HG02870 (cell line): ENCODE measurements around the gene LMTK2.
A peak's percentile ranks its signal among the peaks of the same experiment; 100 is the strongest.

Source experiments
- ATAC-seq: cut with Tn5 transposase; IDR thresholded peaks from one replicate; pipeline ENCODE4 v1.9.1; 2021; ENCODE audit warnings: mild to moderate bottlenecking, moderate library complexity; ENCODE audit not compliant: unreplicated experiment

LMTK2 gene

DNA sequence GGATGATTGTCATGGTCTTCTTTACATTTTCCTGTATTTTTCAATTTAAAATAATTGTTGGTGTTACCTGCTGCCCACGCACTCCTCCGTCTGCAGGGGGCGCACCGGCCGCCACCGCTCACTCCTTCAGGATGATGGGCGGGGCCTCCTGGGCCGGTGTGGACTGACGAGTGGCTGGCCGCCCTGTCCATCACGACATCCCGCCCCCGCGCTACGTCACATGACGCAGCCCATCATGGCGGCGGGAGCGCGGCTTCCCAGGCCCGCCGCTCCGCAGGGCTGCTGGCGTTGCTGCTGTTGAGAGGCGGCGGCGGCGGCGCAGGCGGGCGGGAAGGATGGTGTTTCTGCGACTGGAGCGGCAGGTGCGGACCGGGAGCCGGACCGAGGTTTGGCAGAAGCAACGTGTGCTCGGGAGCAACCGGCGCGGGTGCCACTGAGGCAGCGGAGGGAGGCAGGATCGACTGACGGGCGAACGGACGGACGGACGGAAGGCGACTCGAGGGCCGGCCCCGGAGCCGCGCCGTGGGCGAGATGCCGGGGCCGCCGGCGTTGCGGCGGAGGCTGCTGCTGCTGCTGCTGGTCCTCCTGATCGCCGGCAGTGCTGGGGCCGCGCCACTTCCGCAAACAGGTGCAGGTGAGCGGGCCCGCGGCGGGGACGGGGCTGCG lies at the start of gene LMTK2:
LMTK2 (plus strand) TSS at position 216 of the 666 bp plus-strand sequence; CDS start at position 532, 316 bp downstream.
- peak; percentile 99 for ATAC-seq

DNA sequence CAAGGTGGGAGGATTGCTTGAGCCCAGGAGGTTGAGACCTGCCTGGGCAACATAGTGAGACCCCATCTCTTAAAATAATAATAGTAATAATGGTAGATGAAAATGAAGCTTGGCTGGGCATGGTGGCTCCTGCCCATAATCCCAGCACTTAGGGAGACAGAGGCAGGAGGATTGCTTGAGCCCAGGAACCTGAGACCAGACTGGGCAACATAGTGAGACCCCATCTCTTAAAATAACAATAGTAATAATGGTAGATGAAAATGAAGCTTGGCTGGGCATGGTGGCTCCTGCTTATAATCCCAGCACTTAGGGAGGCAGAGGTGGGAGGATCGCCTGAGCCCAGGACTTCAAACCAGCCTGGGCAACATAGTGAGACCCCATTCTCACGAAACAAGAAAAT lies 49.5 kb upstream of the LMTK2 start:
- ATAC-seq: no peak

DNA sequence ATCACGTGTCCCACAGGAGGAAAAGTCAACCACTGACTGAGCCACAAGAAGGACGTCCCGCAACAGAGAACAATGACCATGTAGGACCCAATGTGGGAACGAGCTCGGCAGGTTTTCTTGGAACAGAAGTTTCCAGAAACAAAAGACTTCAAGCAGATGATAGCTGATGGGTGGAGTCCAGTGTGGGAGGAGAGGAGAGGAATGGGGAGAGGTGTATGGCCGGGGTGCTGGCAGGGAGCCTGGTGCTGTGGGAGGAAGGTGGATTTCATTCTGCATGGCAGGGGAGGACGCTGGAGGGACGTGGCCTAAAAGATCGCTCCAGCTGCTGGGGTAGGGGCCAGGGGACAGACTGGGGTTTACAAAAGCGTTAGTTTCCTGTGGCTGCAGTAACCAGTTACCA lies 48.5 kb upstream of the LMTK2 start:
- no peak for ATAC-seq

DNA sequence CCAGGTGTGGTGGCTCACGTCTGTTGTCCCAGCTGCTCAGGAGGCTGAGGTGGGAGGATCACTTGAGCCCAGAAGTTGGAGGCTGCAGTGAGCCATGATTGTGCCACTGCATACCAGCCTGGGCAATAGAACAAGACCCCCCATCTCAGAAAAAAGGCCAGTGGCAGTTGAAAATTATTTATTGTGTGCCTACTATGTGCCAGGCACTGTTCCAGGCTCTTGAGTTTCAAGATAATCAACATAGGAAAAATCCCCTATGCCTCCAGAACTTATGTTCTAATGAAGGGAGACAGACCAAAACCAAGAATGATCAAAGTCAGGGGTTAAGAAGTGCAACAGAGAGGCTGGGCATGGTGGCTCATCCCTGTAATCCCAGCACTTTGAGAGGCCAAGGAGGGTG lies 42.4 kb upstream of the LMTK2 start:
- no peak for ATAC-seq

DNA sequence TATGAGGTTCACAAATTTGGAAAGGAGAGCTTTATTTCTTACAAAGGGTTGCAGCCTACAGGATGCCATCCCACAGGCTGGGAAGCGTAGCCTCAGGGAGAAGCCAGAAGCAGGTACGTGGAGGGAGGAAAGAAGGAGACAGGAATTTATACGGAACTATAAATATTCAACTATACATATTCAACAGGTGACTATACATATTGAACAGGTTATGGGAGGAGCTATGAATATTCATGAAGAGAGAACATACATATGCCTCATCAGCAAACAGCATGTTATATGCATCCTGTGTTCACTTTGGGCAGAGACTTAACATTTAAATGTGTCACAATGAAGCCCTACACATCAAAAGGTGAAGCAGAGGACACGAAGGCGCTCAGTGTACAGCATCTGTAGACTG lies 40.5 kb upstream of the LMTK2 start:
- no peak for ATAC-seq

DNA sequence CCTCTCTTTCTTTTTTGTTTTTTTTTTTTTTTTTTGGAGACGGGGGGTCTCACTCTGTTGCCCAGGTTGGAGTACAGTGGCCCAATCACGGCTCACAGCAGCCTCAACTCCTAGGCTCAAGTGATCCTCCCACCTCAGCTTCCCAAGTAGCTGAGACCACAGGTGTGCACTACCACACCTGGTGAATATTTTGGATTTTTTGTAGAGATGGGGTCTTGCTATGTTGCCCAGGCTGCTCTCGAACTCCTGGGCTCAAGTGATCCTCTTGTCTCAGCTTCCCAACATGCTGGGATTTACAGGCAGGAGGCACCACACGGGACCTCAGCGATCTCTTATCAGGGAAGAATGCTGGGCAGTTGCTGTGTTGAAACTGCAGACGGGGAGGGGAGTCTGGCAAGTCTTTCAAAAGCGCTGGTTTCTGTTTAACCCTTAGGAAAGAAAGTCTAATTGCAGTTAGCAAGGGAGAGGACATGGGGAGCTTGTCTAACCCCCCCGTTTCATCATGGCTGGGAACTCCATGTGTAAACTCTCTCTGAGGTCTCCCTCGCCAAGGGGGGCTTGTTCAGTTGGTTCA lies 39.6 kb upstream of the LMTK2 start:
- no peak for ATAC-seq

DNA sequence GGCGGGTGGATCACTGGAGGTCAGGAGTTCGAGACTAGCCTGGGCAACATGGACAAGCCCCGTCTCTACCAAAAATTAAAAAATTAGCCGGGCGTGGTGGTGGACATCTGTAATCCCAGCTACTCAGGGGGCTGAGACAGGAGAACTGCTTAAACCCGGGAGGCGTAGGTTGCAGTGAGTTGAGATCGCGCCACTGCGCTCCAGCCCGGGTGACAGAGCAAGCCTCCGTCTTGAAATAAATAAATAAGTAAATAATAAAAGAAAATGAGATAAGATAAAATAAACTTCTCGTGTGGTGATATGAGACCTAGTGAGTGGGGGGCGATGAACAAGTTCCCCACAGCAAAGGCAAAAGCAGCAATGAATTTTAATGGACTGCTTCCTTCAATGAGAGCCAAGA lies 33.6 kb upstream of the LMTK2 start:
- no peak for ATAC-seq

DNA sequence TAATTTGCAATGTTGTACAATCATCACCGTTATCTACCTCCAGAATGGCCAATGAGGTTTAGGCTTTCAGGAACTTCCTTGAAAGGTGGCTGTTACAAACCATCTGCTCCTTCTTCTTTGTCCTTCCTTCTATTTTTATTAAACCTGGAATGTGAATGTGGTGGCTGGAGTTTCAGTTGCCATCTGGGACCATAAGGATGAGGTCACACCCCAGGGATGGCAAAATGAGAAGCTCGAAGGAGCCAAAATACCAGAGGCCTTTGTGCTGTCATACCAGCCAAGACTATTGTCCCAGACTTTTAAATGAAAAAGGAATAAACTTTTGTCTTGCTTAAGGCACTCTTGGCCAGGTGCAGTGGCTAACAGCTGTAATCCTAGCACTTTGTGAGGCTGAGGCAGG lies 30.9 kb upstream of the LMTK2 start:
- no peak for ATAC-seq

DNA sequence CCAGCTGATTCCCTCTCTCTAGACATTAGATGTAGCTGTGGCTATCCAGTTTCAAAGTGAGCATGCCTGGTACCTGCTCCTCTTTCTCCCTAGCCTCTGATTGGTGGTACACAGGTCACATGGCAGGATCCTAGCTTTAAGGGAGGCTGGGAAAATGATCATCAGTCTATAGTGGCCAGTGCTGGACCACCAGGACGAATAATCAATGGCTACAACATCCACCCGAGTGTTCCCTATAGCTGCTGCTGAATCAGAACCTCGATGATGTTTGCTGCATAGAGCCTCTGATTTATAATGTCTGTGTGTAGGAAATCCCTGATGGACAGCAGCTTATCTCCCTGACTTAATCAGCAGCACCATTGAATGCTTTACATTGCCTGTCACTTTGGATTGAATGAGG lies 28.9 kb upstream of the LMTK2 start:
- no peak for ATAC-seq

DNA sequence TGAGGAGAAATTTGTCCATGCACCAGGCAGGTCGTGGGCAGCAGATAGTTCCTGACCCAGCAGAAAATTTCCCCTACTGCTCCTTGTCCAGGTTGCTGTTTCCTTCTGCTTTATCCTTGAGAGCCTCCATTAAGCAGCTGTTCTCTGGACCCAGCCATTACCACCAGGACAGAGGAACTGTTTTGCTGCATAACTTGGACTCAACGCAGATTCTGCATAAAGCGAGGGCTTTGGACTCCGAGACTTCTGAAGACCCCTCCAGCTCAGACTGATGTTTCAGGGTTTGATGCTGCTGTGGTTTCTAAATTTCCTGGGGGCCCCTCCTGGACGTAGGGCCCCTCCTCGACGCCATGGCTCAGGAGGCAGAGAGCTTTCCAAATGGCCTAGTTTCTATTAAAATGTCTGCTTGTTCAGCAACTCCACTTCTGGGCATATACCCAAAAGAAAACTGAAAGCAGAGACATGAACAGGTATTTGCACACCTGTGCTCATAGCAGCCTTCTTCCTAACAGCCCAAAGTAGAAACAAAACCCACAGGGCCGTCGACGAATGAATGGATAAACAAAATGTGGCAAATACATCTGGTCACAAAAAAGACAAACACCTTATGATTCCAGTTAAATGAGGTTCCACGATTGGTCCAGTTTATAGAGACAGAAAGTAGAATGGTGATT lies 28.3 kb upstream of the LMTK2 start:
- ATAC-seq: no peak

DNA sequence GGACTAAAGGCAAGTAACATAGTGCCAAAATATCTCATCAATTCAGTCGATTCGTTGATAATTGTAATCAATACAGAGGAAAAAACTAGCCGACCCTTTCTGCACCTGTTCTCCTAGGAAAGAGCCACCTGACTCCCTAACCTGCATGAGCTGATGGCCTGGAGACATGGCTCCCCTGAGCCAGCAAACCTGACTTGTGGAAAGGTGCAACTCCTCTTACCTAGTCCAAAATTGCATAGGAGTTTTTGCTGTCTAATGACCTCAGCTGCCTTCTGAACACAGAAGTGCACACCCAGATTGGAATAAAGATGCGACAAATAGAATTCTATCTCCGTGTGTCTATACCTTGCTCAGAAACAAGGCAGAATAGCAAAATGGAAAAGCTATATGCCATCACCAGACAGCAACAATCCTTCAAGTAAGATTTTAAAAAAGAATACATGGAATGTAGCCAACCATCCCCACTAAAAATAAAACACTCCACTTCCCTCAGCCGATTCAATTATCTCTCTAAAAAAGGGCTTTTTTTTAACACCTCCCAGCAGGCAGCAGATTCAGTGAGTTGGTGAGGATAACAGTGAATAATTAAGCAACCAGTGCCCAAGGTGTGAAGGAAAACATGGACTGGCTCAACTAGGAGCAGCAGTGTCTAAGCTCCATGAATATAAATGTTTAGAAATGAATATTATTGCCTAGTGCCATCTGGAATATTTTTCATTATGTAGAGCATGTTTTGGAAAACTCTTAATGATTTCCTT lies 26.6 kb upstream of the LMTK2 start:
- no peak for ATAC-seq

DNA sequence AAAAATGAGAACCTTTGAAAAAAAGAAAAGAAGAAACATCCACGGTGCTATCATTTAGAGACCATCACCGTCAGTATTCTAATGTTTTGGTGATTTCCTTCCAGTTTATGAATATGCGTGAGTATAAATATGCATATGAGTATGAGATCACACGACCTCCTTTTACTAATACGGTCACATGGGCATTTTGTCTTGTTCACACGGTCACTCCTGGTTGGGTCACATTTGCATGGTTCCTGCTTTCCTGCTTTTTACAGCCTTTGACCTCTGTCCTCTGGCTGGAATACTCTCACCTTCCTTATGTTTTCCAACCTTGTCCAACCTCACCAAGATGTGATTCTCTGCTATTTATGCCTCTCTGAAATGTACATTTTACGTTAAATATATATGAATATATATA lies 25.3 kb upstream of the LMTK2 start:
- no peak for ATAC-seq

DNA sequence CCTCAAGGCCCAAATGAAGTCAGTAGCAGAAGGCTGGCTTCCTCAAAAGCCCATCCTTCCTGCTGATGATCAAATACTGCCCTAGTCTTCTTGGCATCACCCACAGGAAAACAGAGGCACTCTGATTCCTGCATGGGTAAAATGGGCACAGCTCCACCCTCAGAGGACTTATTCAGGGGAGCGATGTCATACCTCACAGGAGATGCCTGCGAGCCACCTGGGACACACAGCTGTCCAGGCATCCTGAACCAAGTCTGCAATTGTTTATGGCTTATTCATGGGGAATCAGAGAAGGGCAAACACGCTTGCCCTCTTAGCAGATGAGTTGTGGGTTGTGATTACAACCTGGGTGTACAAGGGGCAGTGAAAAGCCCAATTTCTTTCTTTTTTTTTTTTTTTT lies 22.0 kb upstream of the LMTK2 start:
- no peak for ATAC-seq

DNA sequence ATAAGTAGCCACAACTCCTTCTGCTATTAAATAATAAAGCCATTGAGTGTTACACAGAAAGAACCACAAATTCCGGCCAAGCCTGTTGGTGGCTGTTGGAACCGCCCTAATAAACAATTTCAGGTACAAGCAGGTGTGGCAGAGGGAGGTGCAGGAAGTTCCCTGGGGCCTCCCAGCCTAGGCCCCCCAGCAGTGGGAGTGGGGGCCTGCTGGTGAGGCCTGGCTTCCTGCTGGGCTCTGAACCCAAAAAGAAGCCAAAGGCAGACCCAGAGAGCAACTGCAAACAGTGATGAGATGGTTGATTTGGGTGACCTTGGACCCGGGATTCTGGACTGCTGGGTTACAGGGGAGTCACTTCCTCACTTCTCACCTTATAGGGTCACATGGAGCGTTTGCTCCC lies 21.0 kb upstream of the LMTK2 start:
- ATAC-seq: no peak

DNA sequence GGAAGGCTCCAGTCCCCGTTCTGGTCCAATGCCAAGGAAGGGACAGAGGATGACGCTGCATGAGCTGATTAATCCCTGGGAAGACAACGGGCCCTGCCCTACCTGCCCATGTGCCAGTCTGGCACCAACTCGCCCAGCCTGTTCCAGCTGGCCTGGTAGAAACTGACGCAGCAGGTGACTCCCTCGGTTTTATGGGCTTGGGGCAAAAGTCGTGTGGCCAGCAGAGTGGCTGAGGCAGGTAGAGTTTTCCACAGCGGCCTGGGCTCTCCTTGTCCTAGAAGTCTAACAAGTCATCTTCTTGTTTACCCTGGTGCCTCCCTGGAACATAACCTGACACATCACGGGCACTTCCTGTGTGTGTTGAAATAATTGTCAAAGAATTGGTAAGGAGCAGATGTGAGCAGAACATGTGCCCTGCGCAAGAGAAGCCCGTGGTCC lies 20.4 kb upstream of the LMTK2 start:
- ATAC-seq: no peak

DNA sequence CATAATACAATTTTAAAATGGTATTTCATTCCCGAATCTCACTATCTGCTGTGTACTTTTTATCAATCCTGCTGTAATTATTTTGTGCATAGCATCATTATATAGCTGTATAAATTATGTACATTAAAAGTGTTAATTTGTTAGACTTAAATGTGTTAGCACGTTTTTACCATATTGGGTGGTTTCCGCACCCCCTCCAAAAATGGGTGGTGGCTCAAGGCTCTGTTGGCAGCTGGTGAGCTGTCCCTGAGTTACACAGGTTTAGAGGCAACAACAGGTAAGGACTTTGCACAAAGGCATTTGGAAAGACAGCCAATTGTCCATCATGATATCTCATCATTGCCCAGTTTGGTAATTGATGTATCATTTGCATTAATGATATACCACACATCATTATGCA lies 18.6 kb upstream of the LMTK2 start:
- no peak for ATAC-seq

DNA sequence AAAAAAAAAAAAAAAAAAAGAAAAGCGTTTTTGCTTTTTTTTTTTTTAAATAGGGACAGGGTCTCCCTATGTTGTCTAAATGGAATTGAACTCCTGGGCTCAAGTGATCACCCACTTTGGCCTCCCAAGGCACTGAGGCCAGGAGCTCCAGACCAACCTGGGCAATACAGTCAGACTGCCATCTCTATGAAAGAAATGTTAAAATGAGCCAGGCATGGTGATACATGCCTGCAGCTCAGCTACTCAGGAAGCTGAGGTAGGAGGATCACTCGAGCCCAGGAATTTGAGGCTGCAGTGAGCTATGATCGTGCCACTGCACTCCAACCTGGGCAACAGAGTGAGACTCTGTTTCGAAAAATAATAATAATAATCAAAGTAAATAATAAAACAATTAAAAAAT lies 16.5 kb upstream of the LMTK2 start:
- no peak for ATAC-seq

DNA sequence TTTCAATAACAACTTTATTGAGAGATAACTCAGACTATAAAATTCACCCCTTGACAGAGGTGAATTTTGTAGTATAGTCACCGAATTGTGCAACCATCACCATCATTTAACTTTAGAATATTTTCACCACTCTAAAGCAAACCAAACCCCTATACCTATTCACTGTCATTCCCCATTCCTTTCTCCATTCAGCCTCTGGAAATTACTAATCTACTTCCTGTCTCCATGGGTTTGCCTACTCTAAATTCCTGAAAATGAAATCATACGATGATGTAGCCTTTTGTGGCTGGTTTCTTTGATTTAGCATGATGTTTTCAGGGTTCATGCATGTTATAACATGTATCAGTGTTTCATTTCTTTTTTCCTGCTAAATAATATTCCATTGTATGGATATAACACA lies 15.6 kb upstream of the LMTK2 start:
- no peak for ATAC-seq

DNA sequence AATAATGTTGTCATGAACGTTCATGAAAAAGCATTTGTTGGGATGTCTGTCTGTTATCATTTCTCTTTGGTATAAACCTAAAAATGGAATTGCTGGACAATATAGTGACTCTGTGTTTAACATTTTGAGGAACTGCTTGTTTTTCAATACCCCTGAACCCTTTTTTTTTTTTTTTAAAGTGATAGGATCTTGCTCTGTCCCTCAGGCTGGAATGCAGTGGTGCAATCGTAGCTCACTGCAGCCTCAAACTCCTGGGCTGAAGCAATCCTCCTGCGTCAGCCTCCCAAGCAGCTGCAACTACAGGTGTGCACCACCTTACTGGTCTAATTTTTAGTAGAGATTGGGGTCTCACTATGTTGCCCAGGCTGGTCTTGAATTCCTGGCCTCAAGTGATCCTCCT lies 15.1 kb upstream of the LMTK2 start:
- no peak for ATAC-seq

DNA sequence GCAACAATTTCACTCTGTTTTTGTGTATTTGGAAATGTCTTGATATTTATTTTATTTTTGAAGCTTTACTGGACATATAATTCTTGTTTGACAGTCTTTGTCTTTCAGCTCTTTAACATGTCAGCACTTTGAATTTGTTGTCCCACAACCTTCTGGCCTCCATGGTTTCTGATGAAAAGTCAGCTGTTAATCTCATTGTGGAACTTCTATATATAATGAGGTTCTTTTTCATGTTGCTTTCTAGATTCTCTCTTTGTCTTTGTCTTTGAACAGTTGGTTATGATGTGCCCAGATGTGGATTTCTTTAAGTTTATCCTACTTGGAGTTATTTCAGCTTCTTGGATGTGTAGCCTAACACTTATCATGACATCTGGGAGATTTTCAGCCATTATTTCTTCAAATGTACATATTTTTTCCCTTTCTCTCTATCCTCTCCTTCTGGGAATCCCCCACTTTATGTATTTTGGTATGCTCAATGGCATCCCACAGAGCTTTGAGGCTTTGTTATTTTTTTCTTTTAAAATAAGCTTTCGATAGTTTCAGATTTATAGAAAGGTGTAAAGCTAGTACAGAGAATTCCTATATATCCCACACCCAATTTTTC lies 9.5 kb upstream of the LMTK2 start:
- ATAC-seq: no peak

DNA sequence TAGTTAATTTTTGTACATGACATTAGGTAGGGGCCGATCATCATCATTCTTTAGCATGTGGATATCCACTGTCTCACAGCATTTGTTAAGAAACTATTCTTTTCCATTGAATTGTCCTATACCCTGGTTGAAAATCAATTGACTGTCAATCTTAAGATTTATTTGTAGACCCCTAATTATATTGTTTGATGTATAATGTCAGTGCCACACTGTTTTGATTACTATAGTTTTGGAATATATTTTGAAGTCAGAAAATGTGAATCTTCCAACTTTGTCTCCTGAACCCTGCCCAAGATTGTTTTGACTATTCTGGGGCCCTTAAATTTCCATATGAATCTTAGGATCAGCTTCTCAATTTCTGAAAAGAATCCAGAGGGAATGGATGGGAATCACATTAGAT lies 6.6 kb upstream of the LMTK2 start:
- no peak for ATAC-seq
